VCaP (cell line): ENCODE results near the gene RAVER2.
"Not testable (repeated sequence)": the region's sequence is repeated elsewhere in the genome, so short reads cannot be mapped to it uniquely, and the experiment has no call there.

Experiments used
- H3K27ac ChIP-seq: fragments of 450-650 bp; 2 replicates; pipeline ENCODE4 v1.5.1; 2017
- CTCF ChIP-seq: fragments of 450-650 bp; conservative IDR thresholded peaks from 2 replicates; pipeline ENCODE4 v1.5.1; 2017; ENCODE audit warnings: mild to moderate bottlenecking, moderate library complexity

Gene RAVER2

GRCh38 chr1:64759968-64760367 lies 15.1 kb downstream of the RAVER2 start:
- TF ChIP-seq CTCF = no peak
- H3K27ac ChIP-seq = no peak overlapping the region

GRCh38 chr1:64765012-64765411 lies 20.1 kb downstream of the RAVER2 start:
- no peak overlapping the region for H3K27ac ChIP-seq
- no peak for TF ChIP-seq CTCF

GRCh38 chr1:64765826-64766225 lies 21.0 kb downstream of the RAVER2 start:
- TF ChIP-seq CTCF = no peak
- no peak overlapping the region for H3K27ac ChIP-seq

GRCh38 chr1:64766429-64766828 lies 21.6 kb downstream of the RAVER2 start:
- TF ChIP-seq CTCF = no peak
- no peak overlapping the region for H3K27ac ChIP-seq

GRCh38 chr1:64769482-64769881 lies 24.6 kb downstream of the RAVER2 start:
- H3K27ac ChIP-seq = no peak overlapping the region
- TF ChIP-seq CTCF = no peak

- no peak overlapping the region for H3K27ac ChIP-seq
- no peak for TF ChIP-seq CTCF
These were observed 25.1 kb downstream of the RAVER2 start for GRCh38 chr1:64769971-64770370.

- not testable (repeated sequence) for H3K27ac ChIP-seq
These were observed 28.4 kb downstream of the RAVER2 start for GRCh38 chr1:64773306-64773705.

- TF ChIP-seq CTCF = no peak
- no peak overlapping the region for H3K27ac ChIP-seq
These were observed 30.2 kb downstream of the RAVER2 start for GRCh38 chr1:64775113-64775512.

GRCh38 chr1:64782044-64782443 lies 37.2 kb downstream of the RAVER2 start:
- H3K27ac ChIP-seq = not testable (repeated sequence)

- not testable (repeated sequence) for H3K27ac ChIP-seq
These were observed 38.0 kb downstream of the RAVER2 start for GRCh38 chr1:64782848-64783247.
